ENCODE data around the gene MYO5A. TPM values are rescaled to one million over a fixed set of nuclear protein-coding genes. Genes with fewer than 3 reads are reported as not detected.

The MYO5A gene
- total RNA-seq, 1 experiment from 2014 or later, result 29.2 TPM

DNA sequence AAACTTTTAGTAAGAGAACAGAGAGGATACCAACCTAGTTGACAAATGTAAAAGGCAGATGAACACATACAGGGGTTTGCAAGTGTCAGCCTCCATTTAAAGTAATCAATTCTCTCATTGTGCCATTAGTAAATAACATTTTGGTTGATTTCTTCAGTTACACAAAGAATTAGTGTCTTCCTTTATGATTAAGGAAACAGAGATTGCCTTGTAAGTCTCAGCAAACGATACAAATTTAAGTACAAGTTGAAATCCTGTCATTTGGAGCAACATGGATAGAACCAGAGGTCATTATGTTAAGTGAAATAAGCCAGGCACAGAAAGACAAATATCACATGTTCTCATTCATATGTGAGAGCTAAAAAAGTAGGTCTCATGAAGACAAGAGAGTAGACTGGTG is 26.1 kb downstream of the MYO5A start:
- Mint-ChIP-seq H3K9me3 (no peaks in the 10 kb centered on the region), H3K36me3 (no peaks in the 10 kb centered on the region), H3K4me3 (no peak overlapping the region), H3K4me1 (no peaks in the 10 kb centered on the region), H3K27me3 (ENCODE audit: low read depth) (no peaks in the 10 kb centered on the region), H3K27ac (no peak overlapping the region; the same call in 1 of the 2 replicates)
- ATAC-seq, result no peak
- POLR2A ChIA-PET, result no interaction called here
- TF ChIP-seq ARID4B (CRISPR knock-in tag; IDR thresholded peaks at IDR 0.05; ENCODE audit: borderline replicate concordance), result no peak
- TF ChIP-seq STAT6 (CRISPR knock-in tag; conservative IDR thresholded peaks at IDR 0.05; ENCODE audit: low read depth), result no peak
- TF ChIP-seq E2F5 (CRISPR knock-in tag; IDR thresholded peaks at IDR 0.05), result no peak
- no peak for TF ChIP-seq ELF4 (CRISPR knock-in tag; IDR thresholded peaks at IDR 0.05; ENCODE audit: low read depth)
- no peak for TF ChIP-seq ZNF121 (CRISPR knock-in tag; IDR thresholded peaks at IDR 0.05)
- no peak for TF ChIP-seq SP1 (CRISPR knock-in tag; conservative IDR thresholded peaks at IDR 0.05)
- TF ChIP-seq TEAD4 (CRISPR knock-in tag; IDR thresholded peaks at IDR 0.05), result no peak
- CTCF ChIA-PET, result no interaction called here
- DNase-seq (ENCODE audit: low spot score), result no peak

- H3K4me3 Mint-ChIP-seq, result no peak overlapping the region
- no peaks in the 10 kb centered on the region for H3K36me3 Mint-ChIP-seq
- TF ChIP-seq USF2 (CRISPR knock-in tag; IDR thresholded peaks at IDR 0.05) (no peak), SP1 (CRISPR knock-in tag; conservative IDR thresholded peaks at IDR 0.05) (no peak), CBFB (CRISPR knock-in tag; IDR thresholded peaks at IDR 0.05; ENCODE audit: low read depth) (no peak), ATF1 (CRISPR knock-in tag; IDR thresholded peaks at IDR 0.05) (no peak), NR1H2 (CRISPR knock-in tag; IDR thresholded peaks at IDR 0.05) (no peak), TEAD4 (CRISPR knock-in tag; IDR thresholded peaks at IDR 0.05) (no peak), GTF2I (CRISPR knock-in tag; conservative IDR thresholded peaks at IDR 0.05) (no peak), JUN (CRISPR knock-in tag; IDR thresholded peaks at IDR 0.05) (no peak), NR2C2 (CRISPR knock-in tag; IDR thresholded peaks at IDR 0.05) (no peak), ELF4 (CRISPR knock-in tag; IDR thresholded peaks at IDR 0.05; ENCODE audit: low read depth) (no peak), ZBTB21 (CRISPR knock-in tag; IDR thresholded peaks at IDR 0.05; ENCODE audit: borderline replicate concordance) (no peak), E2F5 (CRISPR knock-in tag; IDR thresholded peaks at IDR 0.05) (no peak), AR (CRISPR knock-in tag; IDR thresholded peaks at IDR 0.05) (no peak)
- TF ChIP-seq, protein P1, sequence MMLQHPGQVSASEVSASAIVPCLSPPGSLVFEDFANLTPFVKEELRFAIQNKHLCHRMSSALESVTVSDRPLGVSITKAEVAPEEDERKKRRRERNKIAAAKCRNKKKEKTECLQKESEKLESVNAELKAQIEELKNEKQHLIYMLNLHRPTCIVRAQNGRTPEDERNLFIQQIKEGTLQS (CRISPR knock-in tag; conservative IDR thresholded peaks at IDR 0.05), result no peak
- TF ChIP-seq, protein P2, sequence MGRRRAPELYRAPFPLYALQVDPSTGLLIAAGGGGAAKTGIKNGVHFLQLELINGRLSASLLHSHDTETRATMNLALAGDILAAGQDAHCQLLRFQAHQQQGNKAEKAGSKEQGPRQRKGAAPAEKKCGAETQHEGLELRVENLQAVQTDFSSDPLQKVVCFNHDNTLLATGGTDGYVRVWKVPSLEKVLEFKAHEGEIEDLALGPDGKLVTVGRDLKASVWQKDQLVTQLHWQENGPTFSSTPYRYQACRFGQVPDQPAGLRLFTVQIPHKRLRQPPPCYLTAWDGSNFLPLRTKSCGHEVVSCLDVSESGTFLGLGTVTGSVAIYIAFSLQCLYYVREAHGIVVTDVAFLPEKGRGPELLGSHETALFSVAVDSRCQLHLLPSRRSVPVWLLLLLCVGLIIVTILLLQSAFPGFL (CRISPR knock-in tag; IDR thresholded peaks at IDR 0.05; ENCODE audit: borderline replicate concordance), result no peak
- CTCF ChIA-PET, result interaction anchor here (1.1 kb wide), 1 partner anchor 236 kb away, joined by 3 read pairs; no protein-coding TSS in a partner anchor
- H3K27ac Mint-ChIP-seq, result no peak overlapping the region; the same call in 1 of the 2 replicates
- DNase-seq (ENCODE audit: low spot score) (no peak), ATAC-seq (no peak)
- no peaks in the 10 kb centered on the region for H3K4me1 Mint-ChIP-seq
- no peaks in the 10 kb centered on the region for H3K9me3 Mint-ChIP-seq
- POLR2A ChIA-PET, result no interaction called here
- H3K27me3 Mint-ChIP-seq (ENCODE audit: low read depth), result no peaks in the 10 kb centered on the region
These were observed 29.2 kb downstream of the MYO5A start for GRCh38 chr15:52499506-52499905.
